Astrocyte (in vitro differentiated cells and primary cell): ENCODE measurements around the gene CNTN1. TPM values are rescaled to one million over a fixed set of nuclear protein-coding genes. Genes with fewer than 3 reads are reported as not detected.

Experiments
- DNase-seq: peaks from one replicate; pipeline ENCODE4 v3.0.0-alpha.2; 2010; ENCODE audit warnings: low read depth
- FAIRE-seq: peaks from 2 replicates; lab custom pipeline; 2011; peaks lifted over from hg19 to GRCh38; lab: Jason Lieb, UNC
- H2AFZ ChIP-seq: 2 replicates; pipeline ENCODE4 v1.6.0; 2012; ENCODE audit warnings: low read depth, low read length, inconsistent platforms
- H3K27ac ChIP-seq: 2 replicates; pipeline ENCODE4 v1.5.1; 2011; ENCODE audit warnings: low read depth, low read length, inconsistent platforms
- H3K27me3 ChIP-seq: 2 replicates; pipeline ENCODE4 v1.6.0; 2011; ENCODE audit warnings: low read length, inconsistent platforms; ENCODE audit not compliant: insufficient read depth
- H3K36me3 ChIP-seq: 2 replicates; pipeline ENCODE4 v1.5.1; 2011; ENCODE audit warnings: low read length, inconsistent platforms; ENCODE audit not compliant: insufficient read depth
- H3K4me1 ChIP-seq: 2 replicates; pipeline ENCODE4 v1.5.1; 2011; ENCODE audit warnings: low read length, inconsistent platforms; ENCODE audit not compliant: insufficient read depth
- H3K4me2 ChIP-seq: 2 replicates; pipeline ENCODE4 v1.6.0; 2012; ENCODE audit warnings: low read length, inconsistent platforms
- H3K4me3 ChIP-seq: 2 replicates; pipeline ENCODE4 v1.5.1; 2011; ENCODE audit warnings: low read depth, mild to moderate bottlenecking, low read length, inconsistent platforms; ENCODE audit not compliant: insufficient read depth
- H3K79me2 ChIP-seq: 2 replicates; pipeline ENCODE4 v1.6.0; 2012; ENCODE audit warnings: mild to moderate bottlenecking, low read length, inconsistent platforms; ENCODE audit not compliant: insufficient read depth
- H3K9ac ChIP-seq: 2 replicates; pipeline ENCODE4 v1.6.0; 2012; ENCODE audit warnings: mild to moderate bottlenecking, low read length, inconsistent platforms
- H3K9me3 ChIP-seq: 2 replicates; pipeline ENCODE4 v1.5.1; 2012; ENCODE audit warnings: low read depth, mild to moderate bottlenecking, low read length, inconsistent platforms; ENCODE audit not compliant: insufficient read depth
- H4K20me1 ChIP-seq: 2 replicates; pipeline ENCODE4 v1.6.0; 2012; ENCODE audit warnings: low read length, inconsistent platforms; ENCODE audit not compliant: insufficient read depth
- H3K27ac Mint-ChIP-seq: one replicate; pipeline ENCODE4 v1.8.0; 2021; ENCODE audit warnings: mild to moderate bottlenecking, mixed read lengths; ENCODE audit not compliant: unreplicated experiment
- H3K27me3 Mint-ChIP-seq: one replicate; pipeline ENCODE4 v1.8.0; 2021; ENCODE audit warnings: low read depth, mixed read lengths; ENCODE audit not compliant: unreplicated experiment
- H3K36me3 Mint-ChIP-seq: one replicate; pipeline ENCODE4 v1.8.0; 2021; ENCODE audit warnings: low read depth, mixed read lengths; ENCODE audit not compliant: unreplicated experiment
- H3K4me1 Mint-ChIP-seq: one replicate; pipeline ENCODE4 v1.8.0; 2021; ENCODE audit warnings: low read depth, mixed read lengths; ENCODE audit not compliant: unreplicated experiment
- H3K4me3 Mint-ChIP-seq: one replicate; pipeline ENCODE4 v1.8.0; 2021; ENCODE audit warnings: mild to moderate bottlenecking, moderate library complexity, mixed read lengths; ENCODE audit not compliant: unreplicated experiment
- H3K9me3 Mint-ChIP-seq: one replicate; pipeline ENCODE4 v1.8.0; 2021; ENCODE audit warnings: mild to moderate bottlenecking, mixed read lengths; ENCODE audit not compliant: unreplicated experiment
- EZH2 ChIP-seq: IDR thresholded peaks from 2 replicates; pipeline ENCODE4 v1.6.1; 2012; ENCODE audit warnings: mild to moderate bottlenecking, low read length, inconsistent platforms; ENCODE audit not compliant: insufficient read depth
- total RNA-seq: library from RNA; stranded (reverse); gene quantifications from 2 replicates; pipeline ENCODE4 v1.2.1, GENCODE V29; 2021
- TF ChIP-seq, protein P1 (sequence below): IDR thresholded peaks from 2 replicates; pipeline ENCODE4 v1.5.1; 2011; ENCODE audit warnings: low read depth, mild to moderate bottlenecking, inconsistent platforms, low read length, moderate library complexity; ENCODE audit not compliant: insufficient read depth

Gene CNTN1
- total RNA-seq, 1 donor from 2014 or later: 2.1 TPM

DNA sequence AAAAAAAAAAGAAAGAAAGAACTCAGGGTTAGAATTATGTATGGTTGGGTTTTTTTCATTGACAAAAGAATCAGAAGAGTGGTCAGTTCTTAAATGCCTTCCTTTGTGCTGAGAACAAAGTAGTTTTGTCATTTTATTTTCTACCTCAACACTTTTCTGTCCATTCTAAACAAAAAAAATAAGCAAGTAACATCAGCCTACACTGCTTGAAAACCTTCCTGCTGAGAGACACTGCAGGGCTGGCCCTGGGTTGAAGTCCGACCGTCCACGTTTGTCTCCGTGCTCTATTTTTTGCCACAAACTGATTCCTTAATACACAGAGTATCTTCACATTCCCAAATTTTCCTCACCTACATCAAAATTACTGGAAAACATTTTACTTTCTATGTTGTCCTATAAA is 284.3 kb downstream of the CNTN1 start:
- H3K4me3 Mint-ChIP-seq: no peak overlapping the region
- DNase-seq: no peak
- H2AFZ ChIP-seq: no peak overlapping the region
- no peak for TF ChIP-seq EZH2
- TF ChIP-seq, protein P1, sequence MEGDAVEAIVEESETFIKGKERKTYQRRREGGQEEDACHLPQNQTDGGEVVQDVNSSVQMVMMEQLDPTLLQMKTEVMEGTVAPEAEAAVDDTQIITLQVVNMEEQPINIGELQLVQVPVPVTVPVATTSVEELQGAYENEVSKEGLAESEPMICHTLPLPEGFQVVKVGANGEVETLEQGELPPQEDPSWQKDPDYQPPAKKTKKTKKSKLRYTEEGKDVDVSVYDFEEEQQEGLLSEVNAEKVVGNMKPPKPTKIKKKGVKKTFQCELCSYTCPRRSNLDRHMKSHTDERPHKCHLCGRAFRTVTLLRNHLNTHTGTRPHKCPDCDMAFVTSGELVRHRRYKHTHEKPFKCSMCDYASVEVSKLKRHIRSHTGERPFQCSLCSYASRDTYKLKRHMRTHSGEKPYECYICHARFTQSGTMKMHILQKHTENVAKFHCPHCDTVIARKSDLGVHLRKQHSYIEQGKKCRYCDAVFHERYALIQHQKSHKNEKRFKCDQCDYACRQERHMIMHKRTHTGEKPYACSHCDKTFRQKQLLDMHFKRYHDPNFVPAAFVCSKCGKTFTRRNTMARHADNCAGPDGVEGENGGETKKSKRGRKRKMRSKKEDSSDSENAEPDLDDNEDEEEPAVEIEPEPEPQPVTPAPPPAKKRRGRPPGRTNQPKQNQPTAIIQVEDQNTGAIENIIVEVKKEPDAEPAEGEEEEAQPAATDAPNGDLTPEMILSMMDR: no peak
- H4K20me1 ChIP-seq: no peaks in the 10 kb centered on the region
- H3K4me1 Mint-ChIP-seq: peaks cover 5% of the 10 kb centered on the region
- no peaks in the 10 kb centered on the region for H3K36me3 Mint-ChIP-seq
- H3K9me3 ChIP-seq: no peaks in the 10 kb centered on the region
- no peak overlapping the region for H3K4me2 ChIP-seq
- H3K9ac ChIP-seq: no peak overlapping the region
- FAIRE-seq: no peak
- H3K4me1 ChIP-seq: peaks cover 5% of the 10 kb centered on the region
- no peak overlapping the region for H3K27ac Mint-ChIP-seq
- H3K9me3 Mint-ChIP-seq: no peaks in the 10 kb centered on the region
- no peaks in the 10 kb centered on the region for H3K27me3 ChIP-seq
- H3K79me2 ChIP-seq: no peaks in the 10 kb centered on the region
- H3K36me3 ChIP-seq: no peaks in the 10 kb centered on the region
- no peak overlapping the region for H3K27ac ChIP-seq
- H3K27me3 Mint-ChIP-seq: no peaks in the 10 kb centered on the region
- no peak overlapping the region for H3K4me3 ChIP-seq

DNA sequence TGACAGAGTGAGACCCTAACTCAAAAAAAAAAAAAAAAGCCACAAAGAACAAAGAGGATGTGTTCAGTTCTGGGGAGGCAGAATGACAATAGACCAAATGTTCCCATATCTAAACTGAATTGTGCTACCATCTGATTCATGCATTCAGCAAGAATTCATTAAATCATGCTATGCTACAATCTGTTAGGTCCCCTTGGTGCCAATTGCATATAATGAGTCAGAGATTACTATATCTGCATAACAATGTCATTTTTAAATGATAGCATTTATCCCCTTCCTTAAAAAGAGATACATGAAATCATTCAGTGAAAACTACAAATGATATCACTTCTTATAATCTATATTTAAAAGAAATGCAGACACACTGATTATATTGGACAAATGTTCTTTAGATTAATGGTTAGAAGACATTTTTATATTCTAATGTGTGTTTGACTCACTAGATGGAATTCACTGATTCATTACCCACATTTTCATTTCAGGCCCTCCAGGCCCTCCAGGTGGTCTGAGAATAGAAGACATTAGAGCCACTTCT is 288.3 kb downstream of the CNTN1 start:
- FAIRE-seq (no peak), DNase-seq (peak; percentile 50)
- no peaks in the 10 kb centered on the region for H3K36me3 Mint-ChIP-seq
- no peaks in the 10 kb centered on the region for H3K9me3 Mint-ChIP-seq
- H3K4me1 ChIP-seq: peaks cover 5% of the 10 kb centered on the region
- H3K27ac Mint-ChIP-seq: no peak overlapping the region
- H3K9ac ChIP-seq: no peak overlapping the region
- TF ChIP-seq, protein P1: no peak
- TF ChIP-seq EZH2: no peak
- no peak overlapping the region for H2AFZ ChIP-seq
- H3K4me3 ChIP-seq: no peak overlapping the region
- no peaks in the 10 kb centered on the region for H3K36me3 ChIP-seq
- no peak overlapping the region for H3K27ac ChIP-seq
- no peaks in the 10 kb centered on the region for H3K9me3 ChIP-seq
- H3K27me3 Mint-ChIP-seq: no peaks in the 10 kb centered on the region
- H3K4me3 Mint-ChIP-seq: no peak overlapping the region
- H4K20me1 ChIP-seq: no peaks in the 10 kb centered on the region
- H3K27me3 ChIP-seq: no peaks in the 10 kb centered on the region
- peak overlapping the region; percentile 8 for H3K4me2 ChIP-seq
- H3K79me2 ChIP-seq: no peaks in the 10 kb centered on the region
- H3K4me1 Mint-ChIP-seq: no peaks in the 10 kb centered on the region

DNA sequence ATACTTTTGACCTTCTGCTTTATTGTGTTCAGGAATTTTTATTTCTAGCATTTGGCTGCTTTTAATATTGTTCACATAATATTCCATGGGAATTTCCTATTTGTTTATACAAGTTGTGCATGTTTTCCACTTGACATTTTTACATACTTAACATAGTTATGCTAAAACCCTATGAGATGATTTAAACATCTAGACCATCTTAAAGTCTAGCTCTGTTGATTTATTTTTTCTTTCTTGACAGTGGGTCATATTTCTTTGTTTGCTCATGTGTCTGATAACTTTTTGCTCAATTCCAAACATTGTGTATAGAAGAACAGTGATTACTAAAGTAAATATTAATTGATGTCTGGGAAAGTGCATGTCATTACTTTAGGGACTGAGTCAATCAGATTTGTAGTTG is 293.8 kb downstream of the CNTN1 start:
- H3K4me3 ChIP-seq: no peak overlapping the region
- Mint-ChIP-seq H3K9me3 (no peaks in the 10 kb centered on the region), H3K36me3 (no peaks in the 10 kb centered on the region), H3K4me1 (no peaks in the 10 kb centered on the region), H3K27me3 (no peaks in the 10 kb centered on the region), H3K27ac (no peak overlapping the region), H3K4me3 (no peak overlapping the region)
- no peak overlapping the region for H3K4me2 ChIP-seq
- H3K9ac ChIP-seq: no peak overlapping the region
- no peaks in the 10 kb centered on the region for H3K4me1 ChIP-seq
- no peaks in the 10 kb centered on the region for H3K36me3 ChIP-seq
- H3K27ac ChIP-seq: no peak overlapping the region
- H3K9me3 ChIP-seq: no peaks in the 10 kb centered on the region
- H3K79me2 ChIP-seq: no peaks in the 10 kb centered on the region
- H2AFZ ChIP-seq: no peak overlapping the region
- no peak for TF ChIP-seq EZH2
- TF ChIP-seq, protein P1: no peak
- DNase-seq (peak; percentile 6), FAIRE-seq (no peak)
- H3K27me3 ChIP-seq: no peaks in the 10 kb centered on the region
- H4K20me1 ChIP-seq: no peaks in the 10 kb centered on the region
